ENCODE measurements around the gene MDGA2.

- TF ChIP-seq CTCF (IDR thresholded peaks at IDR 0.05; ENCODE audit: insufficient read depth, low read depth, low read length) (no peak), EZH2 (IDR thresholded peaks at IDR 0.05; ENCODE audit: insufficient read depth, low read length) (no peak)
Measured at GRCh38 chr14:47507861-47508260, 167.5 kb downstream of the MDGA2 start.
